ENCODE measurements around the gene CTR9. TPM values are rescaled to one million over a fixed set of nuclear protein-coding genes. Genes with fewer than 3 reads are reported as not detected.

CTR9 gene
- total RNA-seq, result 27.8 and 33.1 TPM in 2 replicates

DNA sequence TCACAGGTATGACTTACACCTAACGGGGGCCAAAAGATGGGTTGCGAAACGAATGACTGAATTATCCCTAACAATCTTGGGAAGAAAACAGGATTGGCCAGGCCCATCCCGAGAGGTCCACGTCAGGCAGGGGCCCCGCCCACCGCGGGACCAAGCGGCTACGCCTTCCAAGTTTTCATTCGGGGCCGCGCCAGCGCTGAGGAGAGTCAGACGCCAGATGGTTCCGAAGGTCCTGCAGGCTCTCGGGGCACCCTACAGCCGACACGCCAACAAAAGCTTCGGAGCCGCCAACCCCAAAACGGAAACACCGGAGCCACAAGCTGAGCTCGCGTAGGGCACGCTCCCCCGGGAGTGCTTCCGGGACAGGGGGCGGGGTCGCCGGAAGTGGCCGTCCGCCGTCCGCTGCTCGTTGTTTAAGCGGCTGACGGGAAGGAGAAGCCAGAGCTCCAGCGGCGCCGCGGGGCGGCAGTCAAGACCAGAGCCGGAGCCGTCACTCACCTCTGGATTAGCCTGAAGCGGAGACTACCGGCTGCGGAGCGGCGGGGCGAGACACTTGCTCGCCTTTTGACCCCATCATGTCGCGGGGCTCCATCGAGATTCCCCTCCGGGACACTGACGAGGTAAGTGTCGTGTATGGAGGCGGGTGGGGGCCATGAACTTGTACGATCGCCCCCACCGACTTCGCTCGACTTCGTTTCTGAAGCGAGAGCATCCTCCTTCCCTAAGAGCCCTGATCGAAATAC, at the start of gene CTR9:
Gene CTR9 (plus strand): TSS at position 409 of the 743 bp plus-strand sequence. CDS start 167 bp downstream, at position 576.

DNA sequence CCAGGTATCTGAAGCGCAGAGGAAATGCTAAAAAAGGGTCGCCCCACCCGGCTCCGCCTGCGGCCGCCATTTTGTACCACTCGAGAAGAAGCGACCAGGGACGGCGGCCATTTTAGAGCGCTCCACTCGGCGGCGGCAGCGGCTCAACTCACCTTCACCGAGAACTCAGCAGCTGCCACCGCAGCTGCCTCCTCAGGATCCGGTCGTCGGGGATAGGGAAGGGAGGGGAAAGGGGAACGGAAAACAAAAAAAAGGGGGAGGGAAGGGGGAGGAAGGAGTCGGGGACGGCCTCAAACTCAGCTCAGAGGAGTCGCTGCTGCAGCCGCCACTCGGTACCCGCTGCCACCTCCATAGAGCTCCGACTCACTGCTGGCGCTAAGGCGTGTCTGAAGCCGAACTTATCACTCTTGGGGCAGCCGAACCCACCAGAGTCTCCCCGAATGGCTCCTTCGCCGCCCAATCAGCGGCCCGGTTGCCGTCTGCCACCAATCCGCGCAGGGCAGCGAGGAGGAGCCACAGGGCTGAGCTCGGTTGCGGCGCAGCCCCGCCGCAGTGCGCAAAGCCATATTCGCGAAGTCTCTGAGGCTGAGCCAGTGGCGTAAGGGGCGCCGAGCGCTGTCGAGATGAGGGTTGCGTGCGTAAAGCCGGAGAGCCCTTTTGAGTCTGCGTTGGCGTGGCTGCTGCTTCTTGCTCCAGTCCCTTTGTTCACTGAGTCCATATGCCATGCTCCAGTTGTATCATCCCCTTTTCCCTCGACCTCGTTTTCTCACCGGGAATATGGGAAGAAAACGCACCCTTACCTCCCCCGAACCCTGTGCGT, 57.7 kb downstream of the CTR9 start, which contains the start of gene EIF4G2:
Gene EIF4G2 (minus strand): TSS at position 374 of the 820 bp plus-strand sequence.

Small RNA genes lying within 50 kb of the gene (small RNA-seq; reads per million reads assigned to genes)
- gene RF00019, result not detected
- gene SNORD97, result not detected

Other genes starting within 250 kb of the CTR9 start
- gene RNF141, start 210.1 kb upstream of the CTR9 start, total RNA-seq, result 30.4 and 38.0 TPM in 2 replicates
- gene LYVE1, start 182.6 kb upstream of the CTR9 start, total RNA-seq, result 5.9 and 37.7 TPM in 2 replicates
- 0.33 and 0.48 TPM in 2 replicates for gene IRAG1, start 57.5 kb upstream of the CTR9 start, total RNA-seq
- gene EIF4G2, start 57.7 kb downstream of the CTR9 start, total RNA-seq, result 1,040 and 1,350 TPM in 2 replicates
- 20.6 and 26.1 TPM in 2 replicates for gene ZBED5, start 106.8 kb downstream of the CTR9 start, total RNA-seq

Data from vein endothelial cell (primary cell).